ENCODE data around the gene CCR5AS.

The CCR5AS gene

DNA sequence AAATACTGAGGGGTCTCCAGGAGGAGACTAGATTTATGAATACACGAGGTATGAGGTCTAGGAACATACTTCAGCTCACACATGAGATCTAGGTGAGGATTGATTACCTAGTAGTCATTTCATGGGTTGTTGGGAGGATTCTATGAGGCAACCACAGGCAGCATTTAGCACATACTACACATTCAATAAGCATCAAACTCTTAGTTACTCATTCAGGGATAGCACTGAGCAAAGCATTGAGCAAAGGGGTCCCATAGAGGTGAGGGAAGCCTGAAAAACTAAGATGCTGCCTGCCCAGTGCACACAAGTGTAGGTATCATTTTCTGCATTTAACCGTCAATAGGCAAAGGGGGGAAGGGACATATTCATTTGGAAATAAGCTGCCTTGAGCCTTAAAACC, 31.6 kb downstream of the CCR5AS start:
- DNase-seq, result no peak

DNA sequence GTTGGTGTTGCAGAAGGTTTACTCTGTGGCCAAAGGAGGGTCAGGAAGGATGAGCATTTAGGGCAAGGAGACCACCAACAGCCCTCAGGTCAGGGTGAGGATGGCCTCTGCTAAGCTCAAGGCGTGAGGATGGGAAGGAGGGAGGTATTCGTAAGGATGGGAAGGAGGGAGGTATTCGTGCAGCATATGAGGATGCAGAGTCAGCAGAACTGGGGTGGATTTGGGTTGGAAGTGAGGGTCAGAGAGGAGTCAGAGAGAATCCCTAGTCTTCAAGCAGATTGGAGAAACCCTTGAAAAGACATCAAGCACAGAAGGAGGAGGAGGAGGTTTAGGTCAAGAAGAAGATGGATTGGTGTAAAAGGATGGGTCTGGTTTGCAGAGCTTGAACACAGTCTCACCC, 32.1 kb downstream of the CCR5AS start:
- no peak for DNase-seq

DNA sequence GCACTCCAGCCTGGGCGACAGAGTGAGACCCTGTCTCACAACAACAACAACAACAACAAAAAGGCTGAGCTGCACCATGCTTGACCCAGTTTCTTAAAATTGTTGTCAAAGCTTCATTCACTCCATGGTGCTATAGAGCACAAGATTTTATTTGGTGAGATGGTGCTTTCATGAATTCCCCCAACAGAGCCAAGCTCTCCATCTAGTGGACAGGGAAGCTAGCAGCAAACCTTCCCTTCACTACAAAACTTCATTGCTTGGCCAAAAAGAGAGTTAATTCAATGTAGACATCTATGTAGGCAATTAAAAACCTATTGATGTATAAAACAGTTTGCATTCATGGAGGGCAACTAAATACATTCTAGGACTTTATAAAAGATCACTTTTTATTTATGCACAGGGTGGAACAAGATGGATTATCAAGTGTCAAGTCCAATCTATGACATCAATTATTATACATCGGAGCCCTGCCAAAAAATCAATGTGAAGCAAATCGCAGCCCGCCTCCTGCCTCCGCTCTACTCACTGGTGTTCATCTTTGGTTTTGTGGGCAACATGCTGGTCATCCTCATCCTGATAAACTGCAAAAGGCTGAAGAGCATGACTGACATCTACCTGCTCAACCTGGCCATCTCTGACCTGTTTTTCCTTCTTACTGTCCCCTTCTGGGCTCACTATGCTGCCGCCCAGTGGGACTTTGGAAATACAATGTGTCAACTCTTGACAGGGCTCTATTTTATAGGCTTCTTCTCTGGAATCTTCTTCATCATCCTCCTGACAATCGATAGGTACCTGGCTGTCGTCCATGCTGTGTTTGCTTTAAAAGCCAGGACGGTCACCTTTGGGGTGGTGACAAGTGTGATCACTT, 34.1 kb downstream of the CCR5AS start:
- DNase-seq, result no peak

DNA sequence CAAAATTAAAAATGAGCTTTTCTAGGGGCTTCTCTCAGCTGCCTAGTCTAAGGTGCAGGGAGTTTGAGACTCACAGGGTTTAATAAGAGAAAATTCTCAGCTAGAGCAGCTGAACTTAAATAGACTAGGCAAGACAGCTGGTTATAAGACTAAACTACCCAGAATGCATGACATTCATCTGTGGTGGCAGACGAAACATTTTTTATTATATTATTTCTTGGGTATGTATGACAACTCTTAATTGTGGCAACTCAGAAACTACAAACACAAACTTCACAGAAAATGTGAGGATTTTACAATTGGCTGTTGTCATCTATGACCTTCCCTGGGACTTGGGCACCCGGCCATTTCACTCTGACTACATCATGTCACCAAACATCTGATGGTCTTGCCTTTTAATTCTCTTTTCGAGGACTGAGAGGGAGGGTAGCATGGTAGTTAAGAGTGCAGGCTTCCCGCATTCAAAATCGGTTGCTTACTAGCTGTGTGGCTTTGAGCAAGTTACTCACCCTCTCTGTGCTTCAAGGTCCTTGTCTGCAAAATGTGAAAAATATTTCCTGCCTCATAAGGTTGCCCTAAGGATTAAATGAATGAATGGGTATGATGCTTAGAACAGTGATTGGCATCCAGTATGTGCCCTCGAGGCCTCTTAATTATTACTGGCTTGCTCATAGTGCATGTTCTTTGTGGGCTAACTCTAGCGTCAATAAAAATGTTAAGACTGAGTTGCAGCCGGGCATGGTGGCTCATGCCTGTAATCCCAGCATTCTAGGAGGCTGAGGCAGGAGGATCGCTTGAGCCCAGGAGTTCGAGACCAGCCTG, 35.1 kb downstream of the CCR5AS start:
- DNase-seq, result no peak

DNA sequence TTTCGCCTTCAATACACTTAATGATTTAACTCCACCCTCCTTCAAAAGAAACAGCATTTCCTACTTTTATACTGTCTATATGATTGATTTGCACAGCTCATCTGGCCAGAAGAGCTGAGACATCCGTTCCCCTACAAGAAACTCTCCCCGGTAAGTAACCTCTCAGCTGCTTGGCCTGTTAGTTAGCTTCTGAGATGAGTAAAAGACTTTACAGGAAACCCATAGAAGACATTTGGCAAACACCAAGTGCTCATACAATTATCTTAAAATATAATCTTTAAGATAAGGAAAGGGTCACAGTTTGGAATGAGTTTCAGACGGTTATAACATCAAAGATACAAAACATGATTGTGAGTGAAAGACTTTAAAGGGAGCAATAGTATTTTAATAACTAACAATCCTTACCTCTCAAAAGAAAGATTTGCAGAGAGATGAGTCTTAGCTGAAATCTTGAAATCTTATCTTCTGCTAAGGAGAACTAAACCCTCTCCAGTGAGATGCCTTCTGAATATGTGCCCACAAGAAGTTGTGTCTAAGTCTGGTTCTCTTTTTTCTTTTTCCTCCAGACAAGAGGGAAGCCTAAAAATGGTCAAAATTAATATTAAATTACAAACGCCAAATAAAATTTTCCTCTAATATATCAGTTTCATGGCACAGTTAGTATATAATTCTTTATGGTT, 35.9 kb downstream of the CCR5AS start, which contains the start of gene CCR5:
Gene CCR5, plus strand, starts transcription at position 108 of the 680 bp plus-strand sequence. CDS start 1,957 bp downstream, outside the sequence.
- DNase-seq, result no peak

DNA sequence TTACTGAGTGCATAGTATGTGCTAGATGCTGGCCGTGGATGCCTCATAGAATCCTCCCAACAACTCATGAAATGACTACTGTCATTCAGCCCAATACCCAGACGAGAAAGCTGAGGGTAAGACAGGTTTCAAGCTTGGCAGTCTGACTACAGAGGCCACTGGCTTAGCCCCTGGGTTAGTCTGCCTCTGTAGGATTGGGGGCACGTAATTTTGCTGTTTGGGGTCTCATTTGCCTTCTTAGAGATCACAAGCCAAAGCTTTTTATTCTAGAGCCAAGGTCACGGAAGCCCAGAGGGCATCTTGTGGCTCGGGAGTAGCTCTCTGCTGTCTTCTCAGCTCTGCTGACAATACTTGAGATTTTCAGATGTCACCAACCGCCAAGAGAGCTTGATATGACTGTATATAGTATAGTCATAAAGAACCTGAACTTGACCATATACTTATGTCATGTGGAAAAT, 37.2 kb downstream of the CCR5AS start:
- DNase-seq, result no peak

DNA sequence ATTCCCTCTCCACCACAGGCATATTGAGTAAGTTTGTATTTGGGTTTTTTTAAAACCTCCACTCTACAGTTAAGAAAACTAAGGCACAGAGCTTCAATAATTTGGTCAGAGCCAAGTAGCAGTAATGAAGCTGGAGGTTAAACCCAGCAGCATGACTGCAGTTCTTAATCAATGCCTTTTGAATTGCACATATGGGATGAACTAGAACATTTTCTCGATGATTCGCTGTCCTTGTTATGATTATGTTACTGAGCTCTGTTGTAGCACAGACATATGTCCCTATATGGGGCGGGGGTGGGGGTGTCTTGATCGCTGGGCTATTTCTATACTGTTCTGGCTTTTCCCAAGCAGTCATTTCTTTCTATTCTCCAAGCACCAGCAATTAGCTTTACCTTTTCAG, 37.7 kb downstream of the CCR5AS start:
- no peak for DNase-seq

DNA sequence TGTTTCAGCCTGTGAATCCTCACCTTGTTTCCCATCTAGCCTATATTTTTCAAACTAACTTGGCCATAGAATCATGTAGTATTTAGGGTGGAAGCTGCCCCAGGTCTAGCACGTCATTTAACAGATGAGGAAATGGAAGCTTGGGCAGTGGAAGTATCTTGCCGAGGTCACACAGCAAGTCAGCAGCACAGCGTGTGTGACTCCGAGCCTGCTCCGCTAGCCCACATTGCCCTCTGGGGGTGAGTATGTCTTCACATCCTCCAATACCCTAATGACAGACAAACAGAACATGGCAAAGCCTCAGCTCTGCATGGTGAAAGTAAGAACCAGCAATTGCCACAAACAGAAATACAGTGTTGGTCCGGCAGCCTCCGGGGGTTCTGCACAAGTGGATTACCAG, 38.3 kb downstream of the CCR5AS start:
- DNase-seq, result no peak

DNA sequence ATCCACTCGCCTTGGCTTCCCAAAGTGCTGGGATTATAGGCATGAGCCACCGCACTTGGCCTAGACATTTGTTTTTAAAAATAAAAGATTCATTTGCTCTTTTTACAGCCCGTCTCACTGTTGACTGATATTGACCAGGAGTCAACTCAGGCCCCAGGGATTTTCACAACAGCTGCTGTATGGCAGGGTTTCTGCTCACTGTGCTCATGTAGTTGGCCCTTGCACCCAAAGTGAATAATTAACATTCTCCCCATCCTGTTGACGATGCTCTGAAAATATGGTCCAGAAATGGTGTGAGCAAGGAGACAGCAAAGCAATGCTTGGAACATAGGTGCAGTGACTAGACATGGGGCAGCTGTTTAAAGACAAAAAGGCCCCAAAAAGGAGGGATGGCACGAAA, 39.1 kb downstream of the CCR5AS start:
- no peak for DNase-seq

DNA sequence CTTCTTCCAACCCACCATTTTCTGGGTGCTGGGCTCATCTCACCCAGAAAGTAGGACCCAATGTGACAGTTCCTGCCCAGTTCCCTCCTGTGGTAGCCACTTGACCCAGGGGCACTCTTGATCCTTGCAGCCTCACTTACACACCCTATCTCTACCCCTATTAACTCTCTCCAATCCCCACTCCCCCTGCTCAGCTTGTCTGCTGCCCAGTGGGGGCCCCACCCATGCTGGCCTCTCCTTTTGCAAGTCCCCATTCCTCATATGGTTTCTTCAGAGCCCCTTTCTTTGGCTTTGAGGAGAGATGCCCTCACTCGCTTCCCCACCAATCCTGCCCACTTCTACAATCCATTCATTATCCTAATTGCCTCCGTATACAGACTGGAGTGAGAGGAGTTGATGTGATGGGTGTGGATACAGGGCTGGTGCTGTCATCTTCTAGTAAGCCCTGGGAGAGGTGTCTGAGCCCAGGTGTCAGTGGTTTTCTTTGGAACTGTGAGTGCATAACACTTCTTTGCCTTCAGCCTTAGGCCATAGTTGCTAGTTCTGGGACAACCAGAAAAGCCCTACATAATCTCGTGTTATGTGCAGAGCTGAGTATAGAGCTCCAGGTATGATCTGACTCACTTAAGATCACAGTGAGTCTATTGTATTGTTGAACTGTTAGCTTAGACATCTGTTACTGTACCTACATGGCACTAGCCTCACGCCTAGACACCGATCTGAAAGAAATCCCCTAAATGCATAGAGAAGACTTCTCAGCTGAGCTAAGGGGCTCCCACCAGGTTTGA, 40.9 kb downstream of the CCR5AS start:
- DNase-seq, result no peak

DNA sequence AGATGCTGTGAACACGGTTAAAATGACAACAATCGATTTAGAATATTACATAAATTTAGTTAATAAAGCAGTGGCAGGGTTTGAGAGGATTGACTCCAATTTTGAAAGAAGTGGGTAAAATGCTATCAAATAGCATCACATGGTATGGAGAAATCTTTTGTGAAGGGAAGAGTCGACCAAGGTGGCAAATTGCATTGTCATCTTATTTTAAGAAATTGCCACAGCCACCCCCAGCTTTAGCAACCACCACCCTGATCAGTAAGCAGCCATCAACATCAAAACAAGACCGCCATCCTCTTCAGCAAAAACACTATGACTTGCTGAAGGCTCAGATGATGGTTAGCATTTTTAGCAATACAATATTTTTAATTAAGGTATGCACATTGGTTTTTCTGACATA, 41.8 kb downstream of the CCR5AS start:
- no peak for DNase-seq

DNA sequence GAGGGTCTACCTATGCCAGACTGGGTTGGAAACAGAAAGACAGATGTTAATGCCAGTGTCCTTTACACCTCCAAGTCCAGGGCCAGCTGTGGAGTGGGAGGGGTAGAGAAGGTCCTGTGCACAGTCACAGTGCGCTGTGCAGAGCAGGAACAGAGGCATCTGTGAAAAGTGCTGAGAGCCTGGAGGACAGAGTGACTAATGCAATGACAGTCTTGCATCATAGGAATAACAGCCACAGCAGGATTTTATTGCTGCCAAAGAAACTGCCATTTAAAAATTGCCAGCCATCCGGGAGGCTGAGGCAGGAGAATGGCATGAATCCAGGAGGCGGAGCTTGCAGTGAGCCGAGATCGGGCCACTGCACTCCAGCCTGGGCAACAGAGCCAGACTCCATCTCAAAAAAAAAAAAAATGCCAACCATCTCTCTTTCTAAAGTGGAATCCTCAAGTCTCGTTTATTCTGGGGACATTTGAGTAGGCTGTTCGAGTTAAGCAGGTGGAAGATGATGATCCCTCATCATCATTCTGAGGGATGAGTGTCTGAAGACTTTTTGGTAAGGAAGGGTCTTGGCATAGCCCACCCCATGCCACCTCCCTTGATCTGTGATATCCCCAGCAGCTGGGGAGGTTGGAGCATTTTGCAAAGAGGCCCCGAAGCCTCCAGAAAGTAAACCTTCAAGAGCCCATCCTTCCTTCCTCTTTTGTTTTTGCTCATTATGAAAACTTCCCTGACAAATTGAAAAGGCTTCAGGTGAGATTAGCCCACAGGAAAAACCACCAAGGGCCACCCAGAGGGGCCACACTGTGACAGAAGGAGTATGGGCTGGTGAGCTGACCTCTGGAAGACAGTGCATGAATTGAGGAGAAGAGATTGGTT, 45.2 kb downstream of the CCR5AS start:
- no peak for DNase-seq

DNA sequence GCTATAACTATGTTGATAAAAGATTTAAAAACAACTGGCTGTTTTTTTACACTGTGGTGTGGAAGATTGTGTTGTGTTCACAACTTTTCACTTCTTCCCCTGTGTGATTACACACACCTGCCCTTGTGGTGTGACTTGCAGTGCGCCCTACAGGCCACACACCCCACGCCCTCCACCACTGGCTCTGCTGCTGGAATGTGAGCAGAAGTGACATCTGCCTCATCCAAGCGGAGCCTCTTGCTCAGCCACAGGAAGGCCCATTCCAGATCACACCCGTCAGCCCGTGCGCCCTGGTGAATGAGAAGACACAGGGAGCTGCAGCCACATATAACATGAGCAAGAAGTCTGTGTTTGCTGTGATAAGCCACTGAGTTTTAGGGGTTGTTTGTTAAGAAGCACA, 46.0 kb downstream of the CCR5AS start:
- no peak for DNase-seq

DNA sequence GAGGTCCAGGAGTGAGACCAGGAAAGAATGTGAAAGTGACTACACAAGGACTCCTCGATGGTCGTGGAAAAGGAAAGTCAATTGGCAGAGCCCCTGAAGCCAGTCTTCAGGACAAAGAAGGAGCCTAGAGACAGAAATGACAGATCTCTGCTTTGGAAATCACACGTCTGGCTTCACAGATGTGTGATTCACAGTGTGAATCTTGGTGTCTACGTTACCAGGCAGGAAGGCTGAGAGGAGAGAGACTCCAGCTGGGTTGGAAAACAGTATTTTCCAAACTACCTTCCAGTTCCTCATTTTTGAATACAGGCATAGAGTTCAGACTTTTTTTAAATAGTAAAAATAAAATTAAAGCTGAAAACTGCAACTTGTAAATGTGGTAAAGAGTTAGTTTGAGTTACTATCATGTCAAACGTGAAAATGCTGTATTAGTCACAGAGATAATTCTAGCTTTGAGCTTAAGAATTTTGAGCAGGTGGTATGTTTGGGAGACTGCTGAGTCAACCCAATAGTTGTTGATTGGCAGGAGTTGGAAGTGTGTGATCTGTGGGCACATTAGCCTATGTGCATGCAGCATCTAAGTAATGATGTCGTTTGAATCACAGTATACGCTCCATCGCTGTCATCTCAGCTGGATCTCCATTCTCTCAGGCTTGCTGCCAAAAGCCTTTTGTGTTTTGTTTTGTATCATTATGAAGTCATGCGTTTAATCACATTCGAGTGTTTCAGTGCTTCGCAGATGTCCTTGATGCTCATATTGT, 47.0 kb downstream of the CCR5AS start:
- DNase-seq, result no peak

DNA sequence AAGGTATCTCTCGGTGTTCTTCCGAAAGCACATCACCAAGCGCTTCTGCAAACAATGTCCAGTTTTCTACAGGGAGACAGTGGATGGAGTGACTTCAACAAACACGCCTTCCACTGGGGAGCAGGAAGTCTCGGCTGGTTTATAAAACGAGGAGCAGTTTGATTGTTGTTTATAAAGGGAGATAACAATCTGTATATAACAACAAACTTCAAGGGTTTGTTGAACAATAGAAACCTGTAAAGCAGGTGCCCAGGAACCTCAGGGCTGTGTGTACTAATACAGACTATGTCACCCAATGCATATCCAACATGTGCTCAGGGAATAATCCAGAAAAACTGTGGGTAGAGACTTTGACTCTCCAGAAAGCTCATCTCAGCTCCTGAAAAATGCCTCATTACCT, 48.4 kb downstream of the CCR5AS start:
- DNase-seq, result no peak

DNA sequence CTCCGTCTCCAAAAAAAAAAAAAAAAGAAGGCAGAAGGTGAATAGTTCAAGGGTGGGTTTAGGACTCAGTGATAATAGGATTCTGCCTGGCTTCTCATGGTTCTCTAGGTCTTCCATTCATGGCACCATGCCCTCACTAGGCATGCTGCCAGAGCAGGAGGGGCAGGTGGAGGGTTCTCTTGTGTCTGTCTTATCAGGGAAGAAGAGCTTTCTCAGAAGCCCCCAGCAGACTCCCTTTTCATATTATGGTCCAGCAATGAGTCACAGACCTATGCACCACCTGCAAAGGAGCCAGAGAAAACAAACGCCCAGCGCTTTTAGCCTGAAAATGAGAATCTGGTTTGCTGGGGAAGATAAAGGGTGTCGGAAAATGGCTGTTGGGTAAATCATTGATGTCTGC, 50.0 kb downstream of the CCR5AS start:
- DNase-seq, result no peak

DNA sequence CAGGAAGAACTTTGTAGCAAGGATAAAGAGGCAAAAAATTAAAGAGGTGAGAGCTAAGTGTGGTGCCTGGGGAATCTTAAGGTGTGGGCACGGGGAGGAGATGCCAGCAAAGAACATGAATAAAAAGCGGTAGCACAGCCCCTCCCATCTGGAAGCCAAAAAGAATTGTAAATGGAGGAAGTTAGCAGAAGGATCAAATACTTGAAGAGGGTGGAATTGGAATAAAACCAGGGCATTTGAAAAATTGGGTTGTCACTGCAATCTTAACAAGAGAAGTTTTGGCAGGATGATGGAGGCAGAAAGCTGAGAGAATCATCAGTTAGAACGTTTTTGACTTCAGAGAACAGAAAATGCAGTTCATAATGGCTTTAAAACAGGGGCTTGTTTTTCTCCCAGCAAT, 50.6 kb downstream of the CCR5AS start:
- DNase-seq, result no peak

DNA sequence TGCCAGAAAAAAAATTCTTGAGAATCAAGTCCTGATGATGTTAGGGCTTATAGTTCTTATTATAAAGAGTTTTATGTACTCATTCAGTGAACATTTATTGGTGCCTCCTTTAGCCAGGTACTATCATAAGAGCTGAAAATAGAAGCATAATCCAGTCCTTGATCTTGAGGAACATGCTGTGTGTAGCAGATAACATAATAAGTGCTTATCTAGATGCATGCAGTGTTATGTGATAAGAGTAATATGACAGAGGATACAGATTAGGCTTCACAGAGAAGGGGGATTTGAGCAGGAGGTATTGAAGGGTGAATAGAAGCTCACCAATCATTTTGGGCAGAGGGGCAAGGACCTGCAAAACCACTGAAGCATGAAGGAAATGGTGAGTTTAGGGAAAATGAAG, 51.9 kb downstream of the CCR5AS start:
- DNase-seq, result no peak

DNA sequence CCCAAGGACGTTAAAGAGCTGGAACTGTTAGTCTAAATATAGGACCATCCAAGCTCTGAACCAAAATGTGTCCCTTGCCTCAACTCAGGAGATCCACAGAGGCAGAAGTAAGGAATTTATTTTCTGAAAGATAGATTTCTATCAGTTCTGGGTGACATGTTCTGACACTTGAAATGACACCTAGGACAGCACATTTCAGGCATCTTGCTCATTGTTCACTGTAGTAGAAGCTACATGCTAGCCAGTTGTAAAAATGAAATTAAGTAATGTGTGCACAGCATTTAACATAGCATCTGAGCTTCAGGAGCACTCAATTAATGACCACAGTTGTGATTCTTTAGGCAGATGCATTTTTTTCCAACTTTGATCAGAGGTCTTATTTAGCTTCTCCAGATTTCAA, 52.4 kb downstream of the CCR5AS start:
- no peak for DNase-seq

DNA sequence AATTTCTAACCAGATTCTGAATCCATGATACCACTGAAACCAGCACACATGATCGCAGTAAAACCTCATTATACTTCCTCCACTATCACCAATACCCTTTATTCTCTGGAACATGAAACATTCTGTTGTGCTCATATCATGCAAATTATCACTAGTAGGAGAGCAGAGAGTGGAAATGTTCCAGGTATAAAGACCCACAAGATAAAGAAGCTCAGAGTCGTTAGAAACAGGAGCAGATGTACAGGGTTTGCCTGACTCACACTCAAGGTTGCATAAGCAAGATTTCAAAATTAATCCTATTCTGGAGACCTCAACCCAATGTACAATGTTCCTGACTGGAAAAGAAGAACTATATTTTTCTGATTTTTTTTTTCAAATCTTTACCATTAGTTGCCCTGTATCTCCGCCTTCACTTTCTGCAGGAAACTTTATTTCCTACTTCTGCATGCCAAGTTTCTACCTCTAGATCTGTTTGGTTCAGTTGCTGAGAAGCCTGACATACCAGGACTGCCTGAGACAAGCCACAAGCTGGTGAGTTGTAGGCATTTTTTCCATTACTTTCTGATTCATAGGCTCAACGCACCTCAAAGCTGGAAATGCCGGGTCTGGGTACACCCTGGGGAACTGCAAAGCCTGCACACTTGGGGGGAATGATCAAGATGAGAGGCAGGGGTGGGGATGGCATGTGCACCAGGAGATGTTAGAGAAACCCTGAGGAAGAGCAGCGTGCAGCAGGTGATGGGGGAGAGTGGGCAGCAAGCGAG, 53.0 kb downstream of the CCR5AS start, which contains the start of gene CCR2:
Gene CCR2, plus strand, starts transcription at position 465 of the 764 bp plus-strand sequence. CDS start 3,417 bp downstream, outside the sequence.
- no peak for DNase-seq
